ENCODE results near the gene SLC30A9. TPM values are rescaled to one million over a fixed set of nuclear protein-coding genes. Genes with fewer than 3 reads are reported as not detected.

Gene SLC30A9
- total and polyA plus RNA-seq, 2 experiments from 2014 or later = 65.5 to 69.5 TPM

DNA sequence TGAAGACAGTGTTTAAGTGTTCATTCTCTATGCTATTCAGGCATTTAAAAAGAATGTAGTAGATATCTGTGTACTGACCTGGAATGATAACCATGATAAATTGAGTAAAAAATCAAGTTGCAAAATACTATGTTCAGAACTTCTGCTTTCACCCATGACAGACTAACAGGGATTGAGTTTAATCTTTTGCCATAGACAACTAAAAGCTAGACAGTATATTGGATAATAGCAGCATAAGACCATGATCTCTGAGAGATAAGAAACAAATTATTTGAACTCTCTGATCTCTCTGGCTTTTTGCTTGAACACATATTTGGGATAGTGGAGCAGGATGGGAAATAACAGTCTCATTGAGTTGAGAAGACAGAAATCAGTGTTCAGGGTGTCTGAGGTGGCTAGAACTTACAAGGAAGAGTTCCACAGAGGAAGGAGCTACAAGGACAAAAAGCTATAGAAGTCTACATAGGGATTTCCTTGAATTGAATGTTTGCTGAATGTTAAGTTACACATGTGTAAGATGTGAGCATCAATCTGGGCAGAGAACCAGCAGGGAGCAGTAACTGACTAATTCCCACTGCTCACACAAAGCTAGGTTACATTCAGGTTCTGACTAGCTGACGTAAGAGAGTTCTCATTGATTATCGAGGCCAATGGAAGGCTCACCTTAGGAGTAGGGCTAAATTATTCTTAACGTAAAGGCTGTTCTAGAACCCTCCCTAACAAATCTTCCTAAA lies 60.4 kb downstream of the SLC30A9 start:
- H3K27ac ChIP-seq = no peak overlapping the region
- no peaks in the 10 kb centered on the region for H3K4me1 ChIP-seq (ENCODE audit: insufficient read depth)
- in situ Hi-C loops (cut with MboI) = no loop called here
- H3K27me3 ChIP-seq (replicated peaks; ENCODE audit: insufficient read depth) = no peaks in the 10 kb centered on the region
- H3K79me2 ChIP-seq (ENCODE audit: insufficient read depth) = no peaks in the 10 kb centered on the region
- no peaks in the 10 kb centered on the region for H3K9me2 ChIP-seq (ENCODE audit: insufficient read depth)
- no peaks in the 10 kb centered on the region for H4K20me1 ChIP-seq (ENCODE audit: insufficient read depth)
- H3K4me2 ChIP-seq (ENCODE audit: unreplicated experiment) = no peak overlapping the region
- no peak for TF ChIP-seq EZH2 (IDR thresholded peaks at IDR 0.05; ENCODE audit: insufficient read depth, poor library complexity, severe bottlenecking)
- TF ChIP-seq EZH2phosphoT487 (IDR thresholded peaks at IDR 0.05; ENCODE audit: insufficient read depth, low read depth) = no peak
- peak; percentile 1 for DNase-seq
- H3K9me3 ChIP-seq (ENCODE audit: low read depth) = no peaks in the 10 kb centered on the region
- H3K36me3 ChIP-seq (ENCODE audit: low read depth) = peaks cover 46% of the 10 kb centered on the region
- no peaks in the 10 kb centered on the region for H3F3A ChIP-seq (ENCODE audit: insufficient read depth)
- H3K4me3 ChIP-seq = no peak overlapping the region
- WGBS, 2 experiments (ENCODE audit: low coverage in 1 of 2, low lambda C conversion rate in 2 of 2, missing lambda C conversion rate in 2 of 2) = 100% methylated on average over 3 of the region's 3 CpGs
- no peak overlapping the region for H2AFZ ChIP-seq
- H3K9ac ChIP-seq = no peak overlapping the region

DNA sequence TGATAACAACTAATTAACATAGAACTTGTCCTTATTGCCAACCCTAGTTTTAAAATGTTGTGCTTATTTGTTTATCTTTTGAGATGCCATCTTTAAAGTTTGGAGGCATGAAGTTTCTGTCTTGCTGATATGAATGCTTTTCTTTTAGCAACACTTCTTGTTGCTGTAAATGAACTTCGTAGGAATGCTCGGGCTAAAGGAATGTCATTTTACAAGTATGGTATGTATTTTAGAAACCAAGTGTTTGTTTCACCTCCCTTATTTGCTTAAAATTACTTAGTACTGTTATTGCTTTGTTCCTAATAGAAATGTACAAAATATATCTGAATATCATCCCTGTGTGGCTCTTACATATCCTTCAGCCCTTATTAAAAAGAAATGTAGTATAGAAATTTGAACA lies 76.1 kb downstream of the SLC30A9 start:
- Histone ChIP-seq H3K4me2 (ENCODE audit: unreplicated experiment) (no peak overlapping the region), H3K4me3 (no peak overlapping the region), H3F3A (ENCODE audit: insufficient read depth) (no peaks in the 10 kb centered on the region), H3K4me1 (ENCODE audit: insufficient read depth) (no peaks in the 10 kb centered on the region), H3K9me3 (ENCODE audit: low read depth) (no peaks in the 10 kb centered on the region), H3K27me3 (replicated peaks; ENCODE audit: insufficient read depth) (no peaks in the 10 kb centered on the region), H3K9me2 (ENCODE audit: insufficient read depth) (no peaks in the 10 kb centered on the region), H3K9ac (no peak overlapping the region), H3K27ac (no peak overlapping the region), H3K79me2 (ENCODE audit: insufficient read depth) (no peaks in the 10 kb centered on the region), H3K36me3 (ENCODE audit: low read depth) (peaks cover 42% of the 10 kb centered on the region), H2AFZ (no peak overlapping the region), H4K20me1 (ENCODE audit: insufficient read depth) (no peaks in the 10 kb centered on the region)
- 84 to 90% methylated on average over 2 of the region's 2 CpGs for WGBS, 2 experiments (ENCODE audit: low coverage in 1 of 2, low lambda C conversion rate in 2 of 2, missing lambda C conversion rate in 2 of 2)
- in situ Hi-C loops (cut with MboI) = no loop called here
- no peak for DNase-seq
- no peak for TF ChIP-seq EZH2phosphoT487 (IDR thresholded peaks at IDR 0.05; ENCODE audit: insufficient read depth, low read depth)

DNA sequence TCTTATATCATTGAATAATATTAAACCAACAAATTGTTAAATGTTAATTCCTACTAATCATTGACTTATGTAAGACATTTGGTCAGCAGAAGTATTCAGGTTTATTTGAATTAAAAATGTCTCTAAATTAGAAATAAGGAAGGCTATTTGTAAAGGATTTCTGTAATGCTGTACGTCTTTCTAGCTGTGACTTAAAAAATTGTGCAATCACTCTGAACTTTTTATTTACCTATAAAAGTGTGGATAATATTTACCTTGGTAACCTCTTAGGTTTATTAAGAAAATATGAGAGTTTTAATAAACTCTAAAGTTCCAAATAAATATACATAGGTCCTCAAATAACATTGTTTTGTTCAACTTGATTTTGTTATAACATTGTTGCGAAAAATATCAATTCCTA lies 76.9 kb downstream of the SLC30A9 start:
- H3K79me2 ChIP-seq (ENCODE audit: insufficient read depth) = no peaks in the 10 kb centered on the region
- H3K27ac ChIP-seq = no peak overlapping the region
- no peaks in the 10 kb centered on the region for H3K4me1 ChIP-seq (ENCODE audit: insufficient read depth)
- WGBS, 2 experiments (ENCODE audit: low coverage in 1 of 2, low lambda C conversion rate in 2 of 2, missing lambda C conversion rate in 2 of 2) = 49 to 50% methylated on average over 2 of the region's 2 CpGs
- in situ Hi-C loops (cut with MboI) = no loop called here
- H3K4me3 ChIP-seq = no peak overlapping the region
- no peak for TF ChIP-seq EZH2phosphoT487 (IDR thresholded peaks at IDR 0.05; ENCODE audit: insufficient read depth, low read depth)
- no peak for TF ChIP-seq EZH2 (IDR thresholded peaks at IDR 0.05; ENCODE audit: insufficient read depth, poor library complexity, severe bottlenecking)
- no peaks in the 10 kb centered on the region for H3F3A ChIP-seq (ENCODE audit: insufficient read depth)
- no peak overlapping the region for H3K9ac ChIP-seq
- DNase-seq = no peak
- H2AFZ ChIP-seq = no peak overlapping the region
- no peaks in the 10 kb centered on the region for H3K9me3 ChIP-seq (ENCODE audit: low read depth)
- no peaks in the 10 kb centered on the region for H3K9me2 ChIP-seq (ENCODE audit: insufficient read depth)
- H3K4me2 ChIP-seq (ENCODE audit: unreplicated experiment) = no peak overlapping the region
- H4K20me1 ChIP-seq (ENCODE audit: insufficient read depth) = no peaks in the 10 kb centered on the region
- no peaks in the 10 kb centered on the region for H3K27me3 ChIP-seq (replicated peaks; ENCODE audit: insufficient read depth)
- peaks cover 44% of the 10 kb centered on the region for H3K36me3 ChIP-seq (ENCODE audit: low read depth)

DNA sequence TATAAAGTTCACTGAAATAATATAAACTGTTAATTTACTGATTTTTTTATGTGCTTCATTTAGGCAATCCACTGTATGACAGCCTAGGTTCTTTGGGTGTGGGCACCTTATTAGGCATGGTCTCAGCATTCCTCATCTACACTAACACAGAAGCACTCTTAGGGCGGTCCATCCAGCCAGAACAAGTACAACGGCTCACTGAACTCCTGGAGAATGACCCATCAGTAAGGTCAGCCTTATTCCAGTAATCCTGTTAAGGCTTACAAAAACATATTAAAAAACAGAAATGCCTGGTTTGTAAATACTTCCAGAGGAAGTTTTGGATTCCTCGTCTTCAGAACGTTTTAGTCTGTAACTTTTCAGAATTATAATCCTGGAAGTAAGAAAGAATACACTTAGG lies 80.1 kb downstream of the SLC30A9 start:
- no peaks in the 10 kb centered on the region for H3K4me1 ChIP-seq (ENCODE audit: insufficient read depth)
- TF ChIP-seq EZH2phosphoT487 (IDR thresholded peaks at IDR 0.05; ENCODE audit: insufficient read depth, low read depth) (no peak), EZH2 (IDR thresholded peaks at IDR 0.05; ENCODE audit: insufficient read depth, poor library complexity, severe bottlenecking) (no peak)
- H3K36me3 ChIP-seq (ENCODE audit: low read depth) = peaks cover 39% of the 10 kb centered on the region

More for the DNA sequence above, 80.1 kb downstream of the SLC30A9 start:
- no peak overlapping the region for H2AFZ ChIP-seq
- H3F3A ChIP-seq (ENCODE audit: insufficient read depth) = no peaks in the 10 kb centered on the region
- DNase-seq = no peak
- in situ Hi-C loops (cut with MboI) = no loop called here
- no peak overlapping the region for H3K27ac ChIP-seq
- no peaks in the 10 kb centered on the region for H3K9me2 ChIP-seq (ENCODE audit: insufficient read depth)
- no peaks in the 10 kb centered on the region for H3K9me3 ChIP-seq (ENCODE audit: low read depth)
- WGBS, 2 experiments (ENCODE audit: low coverage in 1 of 2, low lambda C conversion rate in 2 of 2, missing lambda C conversion rate in 2 of 2) = 99 to 100% methylated on average over 4 of the region's 4 CpGs
- no peaks in the 10 kb centered on the region for H3K27me3 ChIP-seq (replicated peaks; ENCODE audit: insufficient read depth)
- no peak overlapping the region for H3K4me2 ChIP-seq (ENCODE audit: unreplicated experiment)
- H4K20me1 ChIP-seq (ENCODE audit: insufficient read depth) = no peaks in the 10 kb centered on the region
- H3K4me3 ChIP-seq = no peak overlapping the region
- no peaks in the 10 kb centered on the region for H3K79me2 ChIP-seq (ENCODE audit: insufficient read depth)
- no peak overlapping the region for H3K9ac ChIP-seq
